SK-N-SH treated with all-trans-retinoic acid at 6 μM for 48 hours (cell line): Measurements from ENCODE around the gene KRTAP5-3.

Experiments
- ISL1 ChIP-seq: fragments of 250-450 bp; sonication (Bioruptor Pico); IDR thresholded peaks from 2 replicates; pipeline ENCODE4 v2.1.2; 2022; ENCODE audit warnings: mild to moderate bottlenecking, moderate library complexity
- OSR1 ChIP-seq: fragments of 250-450 bp; sonication (Bioruptor Pico); IDR thresholded peaks from 2 replicates; pipeline ENCODE4 v1.8.0; 2022; ENCODE audit warnings: moderate library complexity, mild to moderate bottlenecking, inconsistent platforms
- PPARA ChIP-seq: fragments of 250-450 bp; sonication (Bioruptor Pico); IDR thresholded peaks from 2 replicates; pipeline ENCODE4 v1.5.0; 2020; ENCODE audit warnings: mild to moderate bottlenecking, borderline replicate concordance
- RARB ChIP-seq: fragments of 250-450 bp; sonication (Bioruptor Pico); IDR thresholded peaks from 2 replicates; pipeline ENCODE4 v1.8.0; 2021; ENCODE audit warnings: mild to moderate bottlenecking, moderate library complexity
- SNAI2 ChIP-seq: fragments of 250-450 bp; sonication (Bioruptor Pico); IDR thresholded peaks from 2 replicates; pipeline ENCODE4 v1.5.0; 2020; ENCODE audit warnings: mild to moderate bottlenecking, moderate library complexity
- TCF4 ChIP-seq: fragments of 250-450 bp; sonication (Bioruptor Pico); IDR thresholded peaks from 2 replicates; pipeline ENCODE4 v1.8.0; 2021; ENCODE audit warnings: mild to moderate bottlenecking, moderate library complexity, borderline replicate concordance
- ZFP3 ChIP-seq: fragments of 250-450 bp; sonication (Bioruptor Pico); IDR thresholded peaks from 2 replicates; pipeline ENCODE4 v1.5.0; 2020; ENCODE audit warnings: mild to moderate bottlenecking, moderate library complexity
- ZNF70 ChIP-seq: fragments of 450-650 bp; formaldehyde crosslinking; IDR thresholded peaks from 2 replicates; pipeline ENCODE4 v1.5.0; 2020; ENCODE audit warnings: mild to moderate bottlenecking, moderate library complexity
- ZNF8 ChIP-seq: fragments of 450-650 bp; formaldehyde crosslinking; IDR thresholded peaks from 2 replicates; pipeline ENCODE4 v1.5.0; 2020; ENCODE audit warnings: mild to moderate bottlenecking, moderate library complexity
- TF ChIP-seq, protein P1 (sequence below): fragments of 250-450 bp; sonication (Bioruptor Pico); IDR thresholded peaks from 2 replicates; pipeline ENCODE4 v1.8.0; 2020; ENCODE audit warnings: mild to moderate bottlenecking, moderate library complexity, borderline replicate concordance

DNA sequence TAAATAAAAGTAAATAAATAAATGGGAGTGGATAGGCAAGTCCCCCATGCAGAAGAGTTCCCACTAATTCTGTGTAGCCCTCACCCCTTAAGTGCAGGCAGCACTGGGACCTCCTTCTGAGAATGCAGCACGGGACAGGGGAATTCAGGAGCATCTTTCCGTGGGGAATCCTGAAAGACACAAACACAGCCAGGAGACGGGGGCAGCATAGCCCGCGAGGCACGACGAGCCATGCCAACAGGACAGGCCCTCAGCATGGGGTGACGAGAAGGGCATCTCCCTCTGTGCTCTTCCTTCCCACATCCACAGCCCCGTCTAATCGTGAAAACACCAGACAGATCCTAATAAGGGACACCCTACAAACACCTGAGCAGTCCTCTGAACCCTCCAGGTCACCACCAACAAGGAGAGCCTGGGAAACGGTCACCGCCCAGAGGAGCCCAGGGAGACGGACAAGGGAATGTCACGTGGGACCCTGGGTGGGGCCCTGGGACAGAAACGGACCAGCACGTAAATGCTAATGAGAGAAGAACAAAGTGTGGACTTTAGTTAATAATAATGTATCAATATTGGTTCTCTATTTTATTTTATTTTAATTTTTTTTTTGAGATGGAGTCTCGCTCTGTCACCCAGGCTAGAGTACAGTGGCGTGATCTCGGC lies 28.2 kb upstream of the KRTAP5-3 start:
- TF ChIP-seq SNAI2 (CRISPR knock-in tag), result no peak
- TF ChIP-seq OSR1 (CRISPR knock-in tag), result no peak
- TF ChIP-seq PPARA (CRISPR knock-in tag), result no peak
- TF ChIP-seq, protein P1, sequence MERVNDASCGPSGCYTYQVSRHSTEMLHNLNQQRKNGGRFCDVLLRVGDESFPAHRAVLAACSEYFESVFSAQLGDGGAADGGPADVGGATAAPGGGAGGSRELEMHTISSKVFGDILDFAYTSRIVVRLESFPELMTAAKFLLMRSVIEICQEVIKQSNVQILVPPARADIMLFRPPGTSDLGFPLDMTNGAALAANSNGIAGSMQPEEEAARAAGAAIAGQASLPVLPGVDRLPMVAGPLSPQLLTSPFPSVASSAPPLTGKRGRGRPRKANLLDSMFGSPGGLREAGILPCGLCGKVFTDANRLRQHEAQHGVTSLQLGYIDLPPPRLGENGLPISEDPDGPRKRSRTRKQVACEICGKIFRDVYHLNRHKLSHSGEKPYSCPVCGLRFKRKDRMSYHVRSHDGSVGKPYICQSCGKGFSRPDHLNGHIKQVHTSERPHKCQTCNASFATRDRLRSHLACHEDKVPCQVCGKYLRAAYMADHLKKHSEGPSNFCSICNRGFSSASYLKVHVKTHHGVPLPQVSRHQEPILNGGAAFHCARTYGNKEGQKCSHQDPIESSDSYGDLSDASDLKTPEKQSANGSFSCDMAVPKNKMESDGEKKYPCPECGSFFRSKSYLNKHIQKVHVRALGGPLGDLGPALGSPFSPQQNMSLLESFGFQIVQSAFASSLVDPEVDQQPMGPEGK, result no peak
- no peak for TF ChIP-seq ISL1 (CRISPR knock-in tag)
- TF ChIP-seq TCF4 (CRISPR knock-in tag), result no peak
- TF ChIP-seq ZFP3 (CRISPR knock-in tag), result no peak
- TF ChIP-seq ZNF8, result no peak
- no peak for TF ChIP-seq RARB (CRISPR knock-in tag)
- TF ChIP-seq ZNF70 (CRISPR knock-in tag), result no peak
